Fibroblast of upper back skin (primary cell): Measurements from ENCODE around the gene MCL1.

Experiments
- DNase-seq: peaks from one replicate; pipeline ENCODE4 v3.0.0-alpha.2; 2013

Gene MCL1

GRCh38 chr1:150555198-150555970 lies 24.0 kb downstream of the MCL1 start:
- no peak for DNase-seq

GRCh38 chr1:150554086-150554452 lies 25.3 kb downstream of the MCL1 start:
- no peak for DNase-seq

GRCh38 chr1:150553392-150554085 lies 25.9 kb downstream of the MCL1 start:
- no peak for DNase-seq

- no peak for DNase-seq
These were observed 26.5 kb downstream of the MCL1 start for GRCh38 chr1:150552911-150553289.

- peak; percentile 80 for DNase-seq
These were observed 27.1 kb downstream of the MCL1 start for GRCh38 chr1:150552128-150552910.

GRCh38 chr1:150551784-150552127 lies 27.7 kb downstream of the MCL1 start:
- DNase-seq = no peak

GRCh38 chr1:150551051-150551783 lies 28.2 kb downstream of the MCL1 start:
- DNase-seq = no peak

GRCh38 chr1:150550222-150551050 lies 29.0 kb downstream of the MCL1 start:
- DNase-seq = no peak

- no peak for DNase-seq
These were observed 29.8 kb downstream of the MCL1 start for GRCh38 chr1:150549496-150550221.

- peak; percentile 70 for DNase-seq
These were observed 30.5 kb downstream of the MCL1 start, which contains the start of gene ADAMTSL4 for GRCh38 chr1:150548632-150549495. TSS of gene ADAMTSL4 (plus strand) at chr1:150549408. CDS start at chr1:150552289, 2,881 bp downstream.

- no peak for DNase-seq
These were observed 31.1 kb downstream of the MCL1 start for GRCh38 chr1:150548324-150548631.

GRCh38 chr1:150546294-150546937 lies 33.0 kb downstream of the MCL1 start:
- DNase-seq = no peak

GRCh38 chr1:150545486-150546032 lies 33.9 kb downstream of the MCL1 start:
- no peak for DNase-seq

GRCh38 chr1:150544204-150544603 lies 35.2 kb downstream of the MCL1 start:
- DNase-seq = no peak

GRCh38 chr1:150543500-150544143 lies 35.8 kb downstream of the MCL1 start:
- peak; percentile 34 for DNase-seq

- peak; percentile 89 for DNase-seq
These were observed 41.4 kb downstream of the MCL1 start for GRCh38 chr1:150537732-150538684.

GRCh38 chr1:150536836-150537731 lies 42.3 kb downstream of the MCL1 start:
- DNase-seq = no peak
